HEK293 (cell line): Measurements from ENCODE around the gene FCN3.

Experiments
- CTCF ChIA-PET: fragments of 350-600 bp; formaldehyde crosslinking; extraction: SDS; loops from one replicate; lab custom pipeline; 2021; ENCODE audit warnings: antibody characterized with exemption; lab: Yijun Ruan, JAX
- POLR2A ChIA-PET: fragments of 300-600 bp; formaldehyde crosslinking; extraction: SDS; loops from one replicate; lab custom pipeline; 2020; ENCODE audit warnings: antibody characterized with exemption, inconsistent platforms; lab: Yijun Ruan, JAX
- H3K27ac ChIP-seq: fragments of 200-500 bp; sonication (Bioruptor generic); 2 replicates; pipeline ENCODE4 v1.5.1; 2014; ENCODE audit warnings: low read depth, low read length, control low read depth, inconsistent platforms; ENCODE audit errors: extremely low read depth
- H3K36me3 ChIP-seq, 2 experiments: fragments of 200-500 bp in 1 of 2; sonication (Bioruptor generic) in 1 of 2; 1 replicate in 1 of 2; 2 replicates in 1 of 2; pipeline ENCODE4 v1.5.1; 2014 to 2017; ENCODE audit warnings: inconsistent platforms in 2 of 2, low read length in 2 of 2; ENCODE audit not compliant: control insufficient read depth in 2 of 2, insufficient read depth in 1 of 2
- H3K4me1 ChIP-seq: fragments of 200-500 bp; sonication (Bioruptor generic); 2 replicates; pipeline ENCODE4 v1.5.1; 2014; ENCODE audit warnings: mild to moderate bottlenecking, low read length, inconsistent platforms; ENCODE audit not compliant: control insufficient read depth, insufficient read depth
- H3K4me3 ChIP-seq: 2 replicates; pipeline ENCODE4 v1.5.1; 2011; ENCODE audit warnings: low read depth, mild to moderate bottlenecking, control low read depth, low read length, moderate library complexity
- H3K9me3 ChIP-seq: fragments of 200-500 bp; sonication (Bioruptor generic); 2 replicates; pipeline ENCODE4 v1.5.1; 2014; ENCODE audit warnings: low read depth, low read length, inconsistent platforms; ENCODE audit not compliant: control insufficient read depth, insufficient read depth
- GFI1B ChIP-seq: fragments of 450-650 bp; formaldehyde crosslinking; IDR thresholded peaks from 2 replicates; pipeline ENCODE4 v1.5.1; 2016; ENCODE audit warnings: missing biosample characterization, missing genetic modification characterization
- HOXA7 ChIP-seq: sonication (generic); formaldehyde crosslinking; IDR thresholded peaks from 2 replicates; pipeline ENCODE4 v1.8.1; 2022; ENCODE audit warnings: missing genetic modification reagents, borderline replicate concordance
- IKZF3 ChIP-seq: fragments of 450-650 bp; IDR thresholded peaks from 2 replicates; pipeline ENCODE4 v1.5.0; 2018; ENCODE audit warnings: missing biosample characterization, mild to moderate bottlenecking, missing genetic modification characterization, moderate library complexity
- KLF10 ChIP-seq: fragments of 450-650 bp; IDR thresholded peaks from 2 replicates; pipeline ENCODE4 v1.5.1; 2018; ENCODE audit warnings: missing biosample characterization, mild to moderate bottlenecking, missing genetic modification characterization
- KLF17 ChIP-seq: fragments of 450-650 bp; formaldehyde crosslinking; IDR thresholded peaks from 2 replicates; pipeline ENCODE4 v1.5.1; 2016; ENCODE audit warnings: missing biosample characterization, missing genetic modification characterization
- SALL2 ChIP-seq: fragments of 450-650 bp; formaldehyde crosslinking; IDR thresholded peaks from 2 replicates; pipeline ENCODE4 v1.5.0; 2017; ENCODE audit warnings: missing biosample characterization, mild to moderate bottlenecking, missing genetic modification characterization, borderline replicate concordance
- ZNF18 ChIP-seq: fragments of 450-650 bp; formaldehyde crosslinking; IDR thresholded peaks from 2 replicates; pipeline ENCODE4 v1.5.1; 2016; ENCODE audit warnings: missing biosample characterization, missing genetic modification characterization
- ZNF280D ChIP-seq: fragments of 450-650 bp; formaldehyde crosslinking; IDR thresholded peaks from 2 replicates; pipeline ENCODE4 v1.5.1; 2016; ENCODE audit warnings: missing biosample characterization, missing genetic modification characterization
- ZNF335 ChIP-seq: fragments of 450-650 bp; formaldehyde crosslinking; conservative IDR thresholded peaks from 2 replicates; pipeline ENCODE4 v1.5.1; 2016; ENCODE audit warnings: missing biosample characterization, missing genetic modification characterization
- ZNF510 ChIP-seq: fragments of 450-650 bp; formaldehyde crosslinking; IDR thresholded peaks from 2 replicates; pipeline ENCODE4 v1.5.1; 2018; ENCODE audit warnings: mild to moderate bottlenecking, missing genetic modification characterization, missing biosample characterization; ENCODE audit not compliant: insufficient replicate concordance
- ZNF596 ChIP-seq: fragments of 450-650 bp; IDR thresholded peaks from 2 replicates; pipeline ENCODE4 v1.5.0; 2018; ENCODE audit warnings: missing biosample characterization, mild to moderate bottlenecking, missing genetic modification characterization, moderate library complexity
- ZNF600 ChIP-seq: fragments of 450-650 bp; formaldehyde crosslinking; IDR thresholded peaks from 2 replicates; pipeline ENCODE4 v1.5.1; 2016; ENCODE audit warnings: missing biosample characterization, missing genetic modification characterization
- ZNF621 ChIP-seq: fragments of 450-650 bp; formaldehyde crosslinking; IDR thresholded peaks from 2 replicates; pipeline ENCODE4 v1.5.1; 2017; ENCODE audit warnings: missing biosample characterization, missing genetic modification characterization
- ZNF623 ChIP-seq: fragments of 450-650 bp; formaldehyde crosslinking; IDR thresholded peaks from 2 replicates; pipeline ENCODE4 v1.5.1; 2016; ENCODE audit warnings: missing biosample characterization, missing genetic modification characterization
- ZNF664 ChIP-seq: fragments of 450-650 bp; formaldehyde crosslinking; IDR thresholded peaks from 2 replicates; pipeline ENCODE4 v1.5.1; 2016; ENCODE audit warnings: missing biosample characterization, missing genetic modification characterization
- ZNF707 ChIP-seq: fragments of 450-650 bp; formaldehyde crosslinking; IDR thresholded peaks from 2 replicates; pipeline ENCODE4 v1.5.1; 2016; ENCODE audit warnings: missing biosample characterization, missing genetic modification characterization
- ZNF792 ChIP-seq: fragments of 450-650 bp; formaldehyde crosslinking; IDR thresholded peaks from 2 replicates; pipeline ENCODE4 v1.5.1; 2016; ENCODE audit warnings: missing biosample characterization, missing genetic modification characterization

The FCN3 gene

GRCh38 chr1:27398405-27399149 lies 24.0 kb upstream of the FCN3 start:
- Histone ChIP-seq H3K4me3 (no peak overlapping the region), H3K27ac (no peak overlapping the region), H3K36me3 (no peaks in the 10 kb centered on the region), H3K4me1 (no peaks in the 10 kb centered on the region), H3K9me3 (no peaks in the 10 kb centered on the region)
- ChIA-PET CTCF (interaction anchor here (0.5 to 7.4 kb wide), 8 partner anchors 9 to 209 kb away, joined by 3 to 202 read pairs (median 4); no protein-coding TSS in a partner anchor), POLR2A (interaction anchor here (0.6 kb wide), 1 partner anchor 22 kb away, joined by 8 read pairs; no protein-coding TSS in a partner anchor)
- TF ChIP-seq ZNF621 = no peak
- no peak for TF ChIP-seq GFI1B (tag by site-specific recombination)
- TF ChIP-seq ZNF335 (tag by site-specific recombination) = no peak
- TF ChIP-seq SALL2 (tag by site-specific recombination) = no peak
- no peak for TF ChIP-seq ZNF792
- TF ChIP-seq ZNF707 (tag by site-specific recombination) = no peak
- TF ChIP-seq ZNF664 (tag by site-specific recombination) = no peak
- TF ChIP-seq ZNF596 (tag by site-specific recombination) = no peak
- no peak for TF ChIP-seq IKZF3 (tag by site-specific recombination)
- TF ChIP-seq HOXA7 = no peak
- TF ChIP-seq ZNF280D (tag by site-specific recombination) = no peak
- TF ChIP-seq ZNF623 = no peak
- no peak for TF ChIP-seq ZNF510 (tag by site-specific recombination)

- Histone ChIP-seq H3K27ac (no peak overlapping the region), H3K9me3 (no peaks in the 10 kb centered on the region), H3K36me3 (no peaks in the 10 kb centered on the region), H3K4me3 (no peak overlapping the region), H3K4me1 (no peaks in the 10 kb centered on the region)
- no peak for TF ChIP-seq ZNF18 (tag by site-specific recombination)
- TF ChIP-seq ZNF600 (tag by site-specific recombination) = peak; percentile 68
- ChIA-PET POLR2A (no interaction called here), CTCF (interaction anchor here (0.9 to 7.4 kb wide), 6 partner anchors 11 to 159 kb away, joined by 3 to 202 read pairs (median 6); no protein-coding TSS in a partner anchor)
Measured at GRCh38 chr1:27397749-27398148, 23.1 kb upstream of the FCN3 start.

- no peak for TF ChIP-seq ZNF707 (tag by site-specific recombination)
- TF ChIP-seq KLF10 (tag by site-specific recombination) = 0 out of 2 replicates have a peak, but pooled peaks have one; percentile 44
- TF ChIP-seq KLF17 (tag by site-specific recombination) = no peak
- TF ChIP-seq, all 188 proteins: peak for 1
- Histone ChIP-seq H3K4me1 (no peaks in the 10 kb centered on the region), H3K4me3 (no peak overlapping the region), H3K36me3 (no peaks in the 10 kb centered on the region), H3K9me3 (no peaks in the 10 kb centered on the region), H3K27ac (no peak overlapping the region)
- CTCF ChIA-PET = interaction anchor here (1.1 to 7.4 kb wide), 10 partner anchors 40 to 352 kb away, joined by 3 to 202 read pairs (median 8); partner anchors contain the start of gene AHDC1
- POLR2A ChIA-PET = no interaction called here
Measured at GRCh38 chr1:27397110-27397509, 22.5 kb upstream of the FCN3 start.
